Measurements from ENCODE around the gene UGGT1. TPM values are rescaled to one million over a fixed set of nuclear protein-coding genes. Genes with fewer than 3 reads are reported as not detected.

The UGGT1 gene
- total RNA-seq, 2 experiments from 2014 or later: 56.2 to 61.0 TPM

GRCh38 chr2:128139624-128140023 is 48.6 kb downstream of the UGGT1 start:
- Mint-ChIP-seq H3K27ac (no peak overlapping the region), H3K4me3 (no peak overlapping the region), H3K9me3 (no peaks in the 10 kb centered on the region), H3K36me3 (ENCODE audit: low read depth) (peaks cover 53% of the 10 kb centered on the region), H3K27me3 (no peaks in the 10 kb centered on the region), H3K4me1 (no peaks in the 10 kb centered on the region)
- CTCF ChIA-PET: no interaction called here
- DNase-seq: no peak
- POLR2A ChIA-PET: interaction anchor here (0.8 kb wide), 1 partner anchor 49 kb away, joined by 3 read pairs; no protein-coding TSS in a partner anchor

- CTCF ChIA-PET: no interaction called here
- no peak for DNase-seq
- H3K27me3 Mint-ChIP-seq: no peaks in the 10 kb centered on the region
- no peaks in the 10 kb centered on the region for H3K9me3 Mint-ChIP-seq
- H3K36me3 Mint-ChIP-seq (ENCODE audit: low read depth): peaks cover 49% of the 10 kb centered on the region
- no peaks in the 10 kb centered on the region for H3K4me1 Mint-ChIP-seq
- H3K4me3 Mint-ChIP-seq: no peak overlapping the region
- POLR2A ChIA-PET: no interaction called here
- H3K27ac Mint-ChIP-seq: no peak overlapping the region
Measured at GRCh38 chr2:128145651-128146050, 54.7 kb downstream of the UGGT1 start.

GRCh38 chr2:128153786-128154185 is 62.8 kb downstream of the UGGT1 start:
- H3K27me3 Mint-ChIP-seq: no peaks in the 10 kb centered on the region
- ChIA-PET CTCF (no interaction called here), POLR2A (no interaction called here)
- no peak overlapping the region for H3K4me3 Mint-ChIP-seq
- peaks cover 66% of the 10 kb centered on the region for H3K36me3 Mint-ChIP-seq (ENCODE audit: low read depth)
- DNase-seq: no peak
- no peaks in the 10 kb centered on the region for H3K4me1 Mint-ChIP-seq
- H3K9me3 Mint-ChIP-seq: no peaks in the 10 kb centered on the region
- H3K27ac Mint-ChIP-seq: no peak overlapping the region

GRCh38 chr2:128154225-128154624 is 63.2 kb downstream of the UGGT1 start:
- Mint-ChIP-seq H3K4me3 (no peak overlapping the region), H3K9me3 (no peaks in the 10 kb centered on the region), H3K4me1 (no peaks in the 10 kb centered on the region), H3K36me3 (ENCODE audit: low read depth) (peaks cover 66% of the 10 kb centered on the region), H3K27ac (no peak overlapping the region), H3K27me3 (no peaks in the 10 kb centered on the region)
- no peak for DNase-seq
- CTCF ChIA-PET: no interaction called here
- POLR2A ChIA-PET: no interaction called here

GRCh38 chr2:128155970-128156369 is 65.0 kb downstream of the UGGT1 start:
- Mint-ChIP-seq H3K4me1 (no peaks in the 10 kb centered on the region), H3K27ac (no peak overlapping the region), H3K27me3 (no peaks in the 10 kb centered on the region), H3K36me3 (ENCODE audit: low read depth) (peaks cover 76% of the 10 kb centered on the region), H3K4me3 (no peak overlapping the region), H3K9me3 (no peaks in the 10 kb centered on the region)
- ChIA-PET POLR2A (no interaction called here), CTCF (interaction anchor here (1.8 kb wide), 1 partner anchor 78 kb away, joined by 4 read pairs; no protein-coding TSS in a partner anchor)
- DNase-seq: no peak

- Mint-ChIP-seq H3K27ac (no peak overlapping the region), H3K4me3 (no peak overlapping the region), H3K36me3 (ENCODE audit: low read depth) (peaks cover 75% of the 10 kb centered on the region), H3K9me3 (no peaks in the 10 kb centered on the region), H3K27me3 (no peaks in the 10 kb centered on the region), H3K4me1 (no peaks in the 10 kb centered on the region)
- no peak for DNase-seq
- ChIA-PET CTCF (interaction anchor here (1.8 kb wide), 1 partner anchor 78 kb away, joined by 4 read pairs; no protein-coding TSS in a partner anchor), POLR2A (no interaction called here)
Measured at GRCh38 chr2:128156812-128157211, 65.8 kb downstream of the UGGT1 start.

GRCh38 chr2:128157644-128158043 is 66.6 kb downstream of the UGGT1 start:
- Mint-ChIP-seq H3K4me3 (no peak overlapping the region), H3K27me3 (no peaks in the 10 kb centered on the region), H3K27ac (no peak overlapping the region), H3K36me3 (ENCODE audit: low read depth) (peaks cover 74% of the 10 kb centered on the region), H3K4me1 (no peaks in the 10 kb centered on the region), H3K9me3 (no peaks in the 10 kb centered on the region)
- CTCF ChIA-PET: interaction anchor here (1.8 kb wide), 1 partner anchor 77 kb away, joined by 4 read pairs; no protein-coding TSS in a partner anchor
- POLR2A ChIA-PET: no interaction called here
- DNase-seq: no peak

- Mint-ChIP-seq H3K27ac (no peak overlapping the region), H3K4me3 (no peak overlapping the region), H3K4me1 (no peaks in the 10 kb centered on the region), H3K36me3 (ENCODE audit: low read depth) (peaks cover 78% of the 10 kb centered on the region), H3K9me3 (no peaks in the 10 kb centered on the region), H3K27me3 (no peaks in the 10 kb centered on the region)
- POLR2A ChIA-PET: no interaction called here
- CTCF ChIA-PET: no interaction called here
- DNase-seq: no peak
Measured at GRCh38 chr2:128158176-128158575, 67.2 kb downstream of the UGGT1 start.

- no peak for DNase-seq
- Mint-ChIP-seq H3K4me1 (no peaks in the 10 kb centered on the region), H3K36me3 (ENCODE audit: low read depth) (peaks cover 70% of the 10 kb centered on the region), H3K27ac (no peak overlapping the region), H3K27me3 (no peaks in the 10 kb centered on the region), H3K9me3 (no peaks in the 10 kb centered on the region), H3K4me3 (no peak overlapping the region)
- CTCF ChIA-PET: no interaction called here
- POLR2A ChIA-PET: no interaction called here
Measured at GRCh38 chr2:128159437-128159836, 68.4 kb downstream of the UGGT1 start.

GRCh38 chr2:128160616-128161275 is 69.7 kb downstream of the UGGT1 start:
- Mint-ChIP-seq H3K27ac (no peak overlapping the region), H3K9me3 (no peaks in the 10 kb centered on the region), H3K4me3 (no peak overlapping the region), H3K4me1 (no peaks in the 10 kb centered on the region), H3K36me3 (ENCODE audit: low read depth) (peaks cover 69% of the 10 kb centered on the region), H3K27me3 (no peaks in the 10 kb centered on the region)
- no peak for DNase-seq
- ChIA-PET POLR2A (no interaction called here), CTCF (interaction anchor here (0.9 kb wide), 1 partner anchor 18 kb away, joined by 3 read pairs; no protein-coding TSS in a partner anchor)

GRCh38 chr2:128162266-128162665 is 71.3 kb downstream of the UGGT1 start:
- Mint-ChIP-seq H3K9me3 (no peaks in the 10 kb centered on the region), H3K4me3 (no peak overlapping the region), H3K27me3 (no peaks in the 10 kb centered on the region), H3K4me1 (no peaks in the 10 kb centered on the region), H3K27ac (no peak overlapping the region), H3K36me3 (ENCODE audit: low read depth) (peaks cover 74% of the 10 kb centered on the region)
- DNase-seq: no peak
- POLR2A ChIA-PET: interaction anchor here (1.1 kb wide), 1 partner anchor 9 kb away, joined by 3 read pairs; no protein-coding TSS in a partner anchor
- CTCF ChIA-PET: no interaction called here

GRCh38 chr2:128164311-128164710 is 73.3 kb downstream of the UGGT1 start:
- ChIA-PET POLR2A (no interaction called here), CTCF (no interaction called here)
- H3K9me3 Mint-ChIP-seq: no peaks in the 10 kb centered on the region
- H3K4me3 Mint-ChIP-seq: no peak overlapping the region
- no peak overlapping the region for H3K27ac Mint-ChIP-seq
- peaks cover 70% of the 10 kb centered on the region for H3K36me3 Mint-ChIP-seq (ENCODE audit: low read depth)
- no peaks in the 10 kb centered on the region for H3K27me3 Mint-ChIP-seq
- DNase-seq: no peak
- peaks cover 12% of the 10 kb centered on the region for H3K4me1 Mint-ChIP-seq

- no peak for DNase-seq
- Mint-ChIP-seq H3K27me3 (no peaks in the 10 kb centered on the region), H3K4me1 (peaks cover 12% of the 10 kb centered on the region), H3K36me3 (ENCODE audit: low read depth) (peaks cover 57% of the 10 kb centered on the region), H3K9me3 (no peaks in the 10 kb centered on the region), H3K27ac (no peak overlapping the region), H3K4me3 (no peak overlapping the region)
- ChIA-PET POLR2A (no interaction called here), CTCF (no interaction called here)
Measured at GRCh38 chr2:128166746-128167353, 75.8 kb downstream of the UGGT1 start.

- peaks cover 12% of the 10 kb centered on the region for H3K4me1 Mint-ChIP-seq
- H3K27me3 Mint-ChIP-seq: no peaks in the 10 kb centered on the region
- no peak overlapping the region for H3K27ac Mint-ChIP-seq
- H3K9me3 Mint-ChIP-seq: no peaks in the 10 kb centered on the region
- CTCF ChIA-PET: no interaction called here
- POLR2A ChIA-PET: no interaction called here
- no peak for DNase-seq
- no peak overlapping the region for H3K4me3 Mint-ChIP-seq
- H3K36me3 Mint-ChIP-seq (ENCODE audit: low read depth): peaks cover 65% of the 10 kb centered on the region
Measured at GRCh38 chr2:128169094-128169493, 78.1 kb downstream of the UGGT1 start.

All from activated CD4-positive, alpha-beta memory T cell treated with anti-CD3 and anti-CD28 coated beads, Interleukin-2, amount 10 ng/mL, durations not matched to agents 7 days and 5 days (primary cell).